Peyer's patch (tissue), 4 donors: ENCODE measurements around the gene EEFSEC. TPM values are rescaled to one million over a fixed set of nuclear protein-coding genes. Genes with fewer than 3 reads are reported as not detected.

Source experiments
- DNase-seq, 3 donors: peaks; one replicate each; pipeline ENCODE4 v3.0.0-alpha.2; 2017 to 2019
- H3K27ac ChIP-seq, 4 donors: fragments of 200-600 bp; sonication (generic); one replicate each; pipeline ENCODE4 v1.5.1; 2016 to 2019
- H3K27me3 ChIP-seq, 2 donors: fragments of 200-600 bp; sonication (generic); one replicate each; pipeline ENCODE4 v1.5.1; 2019
- H3K36me3 ChIP-seq, 3 donors: fragments of 200-600 bp; sonication (generic); one replicate each; pipeline ENCODE4 v1.5.1; 2016 to 2019
- H3K4me1 ChIP-seq, 4 donors: fragments of 200-600 bp; sonication (generic); one replicate each; pipeline ENCODE4 v1.5.1; 2016 to 2019
- H3K4me3 ChIP-seq, 4 donors: fragments of 200-600 bp; sonication (generic); 1 replicate in 3 of 4; 2 replicates in 1 of 4; pipeline ENCODE4 v1.5.1; 2016 to 2019; ENCODE audit warnings: mild to moderate bottlenecking in 1 of 4
- H3K9me3 ChIP-seq, 4 donors: fragments of 200-600 bp; sonication (generic); one replicate each; pipeline ENCODE4 v1.5.1; 2016 to 2019; ENCODE audit warnings: mild to moderate bottlenecking in 1 of 4
- CTCF ChIP-seq, 6 experiments: fragments of 450-650 bp in 4 of 6; fragments of 200-600 bp in 2 of 6; sonication (generic) in 1 of 6; IDR thresholded peaks; one replicate each; pipeline ENCODE4 v1.5.1; 2017 to 2019; ENCODE audit warnings: antibody characterized with exemption in 6 of 6, mild to moderate bottlenecking in 3 of 6, moderate library complexity in 1 of 6
- POLR2A ChIP-seq, 2 donors: fragments of 450-650 bp; IDR thresholded peaks; one replicate each; pipeline ENCODE4 v1.5.1; 2017; ENCODE audit warnings: antibody characterized with exemption in 2 of 2, mild to moderate bottlenecking in 2 of 2, moderate library complexity in 2 of 2
- total RNA-seq, 4 donors: library from RNA; depleted of rRNA; stranded (reverse); fragments of >200 nt; gene quantifications; one replicate each; pipeline ENCODE4 v1.1.0, GENCODE V29; 2016

EEFSEC gene
- total RNA-seq, 4 donors from 2014 or later: 11.7 to 50.3 (median 19.6) TPM

GRCh38 chr3:128398586-128398985, 245.3 kb downstream of the EEFSEC start:
- no peak overlapping the region for H3K27ac ChIP-seq
- H3K27me3 ChIP-seq: no peaks in the 10 kb centered on the region
- H3K4me3 ChIP-seq: no peak overlapping the region
- no peaks in the 10 kb centered on the region for H3K36me3 ChIP-seq
- no peak for TF ChIP-seq POLR2A (IDR thresholded peaks at IDR 0.05)
- TF ChIP-seq CTCF (IDR thresholded peaks at IDR 0.05): no peak
- no peaks in the 10 kb centered on the region for H3K9me3 ChIP-seq
- H3K4me1 ChIP-seq: peaks cover 0 to 17% (median 0%) of the 10 kb centered on the region in 4 donors
- no peak for DNase-seq

- H3K4me3 ChIP-seq: no peak overlapping the region
- H3K27me3 ChIP-seq: no peaks in the 10 kb centered on the region
- TF ChIP-seq CTCF (IDR thresholded peaks at IDR 0.05) (no peak), POLR2A (IDR thresholded peaks at IDR 0.05) (no peak)
- H3K36me3 ChIP-seq: no peaks in the 10 kb centered on the region
- H3K9me3 ChIP-seq: no peaks in the 10 kb centered on the region
- H3K27ac ChIP-seq: no peak overlapping the region
- peaks cover 0 to 17% (median 0%) of the 10 kb centered on the region in 4 donors for H3K4me1 ChIP-seq
- DNase-seq: no peak
These were observed 246.1 kb downstream of the EEFSEC start for GRCh38 chr3:128399221-128399915.

- TF ChIP-seq CTCF (IDR thresholded peaks at IDR 0.05) (no peak), POLR2A (IDR thresholded peaks at IDR 0.05) (no peak)
- Histone ChIP-seq H3K27me3 (no peaks in the 10 kb centered on the region), H3K4me1 (peaks cover 0 to 11% (median 0%) of the 10 kb centered on the region in 4 donors), H3K9me3 (no peaks in the 10 kb centered on the region), H3K36me3 (no peaks in the 10 kb centered on the region), H3K4me3 (no peak overlapping the region), H3K27ac (no peak overlapping the region)
- no peak for DNase-seq
These were observed 247.4 kb downstream of the EEFSEC start for GRCh38 chr3:128400671-128401070.

GRCh38 chr3:128402319-128402718, 249.0 kb downstream of the EEFSEC start:
- DNase-seq: no peak
- H3K27ac ChIP-seq: no peak overlapping the region

GRCh38 chr3:128402998-128403397, 249.7 kb downstream of the EEFSEC start:
- DNase-seq: no peak
- H3K27ac ChIP-seq: no peak overlapping the region
- H3K9me3 ChIP-seq: no peaks in the 10 kb centered on the region
- no peaks in the 10 kb centered on the region for H3K36me3 ChIP-seq
- no peaks in the 10 kb centered on the region for H3K27me3 ChIP-seq
- peaks cover 0 to 11% (median 0%) of the 10 kb centered on the region in 4 donors for H3K4me1 ChIP-seq
- no peak overlapping the region for H3K4me3 ChIP-seq
- TF ChIP-seq CTCF (IDR thresholded peaks at IDR 0.05) (no peak), POLR2A (IDR thresholded peaks at IDR 0.05) (no peak)

More at GRCh38 chr3:128402319-128402718, 249.0 kb downstream of the EEFSEC start:
- Histone ChIP-seq H3K36me3 (no peaks in the 10 kb centered on the region), H3K4me1 (peaks cover 0 to 11% (median 0%) of the 10 kb centered on the region in 4 donors), H3K27me3 (no peaks in the 10 kb centered on the region), H3K4me3 (no peak overlapping the region), H3K9me3 (no peaks in the 10 kb centered on the region)
- TF ChIP-seq POLR2A (IDR thresholded peaks at IDR 0.05) (no peak), CTCF (IDR thresholded peaks at IDR 0.05) (no peak)
